ENCODE measurements around the gene NEGR1. TPM values are rescaled to one million over a fixed set of nuclear protein-coding genes. Genes with fewer than 3 reads are reported as not detected.

The NEGR1 gene
- total RNA-seq, 1 donor from 2014 or later = 0.58 TPM

DNA sequence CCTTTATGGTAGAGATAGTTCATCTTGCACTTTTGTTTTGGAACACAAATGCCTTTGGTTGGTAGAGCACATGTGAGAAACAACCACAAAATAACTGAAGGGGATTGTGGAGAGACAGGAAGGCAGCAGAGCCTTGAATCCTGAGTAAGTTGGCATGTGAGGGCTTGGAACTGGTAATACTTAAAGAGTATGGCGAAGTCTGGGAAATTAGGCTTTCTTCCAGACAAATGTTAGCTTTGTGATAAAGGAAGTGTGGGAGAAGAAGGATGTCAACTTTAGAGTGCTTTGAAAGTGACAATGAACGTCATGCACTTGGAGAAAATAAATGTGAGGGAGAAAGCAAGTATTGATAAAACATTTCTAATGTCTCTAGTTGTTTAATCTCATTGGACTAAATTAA, 725.2 kb downstream of the NEGR1 start:
- H3K9me3 Mint-ChIP-seq = no peaks in the 10 kb centered on the region
- no peak overlapping the region for H3K4me3 Mint-ChIP-seq
- H3K4me1 Mint-ChIP-seq = no peaks in the 10 kb centered on the region
- no peaks in the 10 kb centered on the region for H3K27me3 Mint-ChIP-seq (ENCODE audit: low read depth)
- DNase-seq (ENCODE audit: low read depth, low spot score) = no peak
- no peaks in the 10 kb centered on the region for H3K36me3 Mint-ChIP-seq (ENCODE audit: low read depth)
- TF ChIP-seq, protein P1, sequence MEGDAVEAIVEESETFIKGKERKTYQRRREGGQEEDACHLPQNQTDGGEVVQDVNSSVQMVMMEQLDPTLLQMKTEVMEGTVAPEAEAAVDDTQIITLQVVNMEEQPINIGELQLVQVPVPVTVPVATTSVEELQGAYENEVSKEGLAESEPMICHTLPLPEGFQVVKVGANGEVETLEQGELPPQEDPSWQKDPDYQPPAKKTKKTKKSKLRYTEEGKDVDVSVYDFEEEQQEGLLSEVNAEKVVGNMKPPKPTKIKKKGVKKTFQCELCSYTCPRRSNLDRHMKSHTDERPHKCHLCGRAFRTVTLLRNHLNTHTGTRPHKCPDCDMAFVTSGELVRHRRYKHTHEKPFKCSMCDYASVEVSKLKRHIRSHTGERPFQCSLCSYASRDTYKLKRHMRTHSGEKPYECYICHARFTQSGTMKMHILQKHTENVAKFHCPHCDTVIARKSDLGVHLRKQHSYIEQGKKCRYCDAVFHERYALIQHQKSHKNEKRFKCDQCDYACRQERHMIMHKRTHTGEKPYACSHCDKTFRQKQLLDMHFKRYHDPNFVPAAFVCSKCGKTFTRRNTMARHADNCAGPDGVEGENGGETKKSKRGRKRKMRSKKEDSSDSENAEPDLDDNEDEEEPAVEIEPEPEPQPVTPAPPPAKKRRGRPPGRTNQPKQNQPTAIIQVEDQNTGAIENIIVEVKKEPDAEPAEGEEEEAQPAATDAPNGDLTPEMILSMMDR (conservative IDR thresholded peaks at IDR 0.05) = no peak
- no peak overlapping the region for H3K27ac Mint-ChIP-seq (ENCODE audit: unreplicated experiment)

DNA sequence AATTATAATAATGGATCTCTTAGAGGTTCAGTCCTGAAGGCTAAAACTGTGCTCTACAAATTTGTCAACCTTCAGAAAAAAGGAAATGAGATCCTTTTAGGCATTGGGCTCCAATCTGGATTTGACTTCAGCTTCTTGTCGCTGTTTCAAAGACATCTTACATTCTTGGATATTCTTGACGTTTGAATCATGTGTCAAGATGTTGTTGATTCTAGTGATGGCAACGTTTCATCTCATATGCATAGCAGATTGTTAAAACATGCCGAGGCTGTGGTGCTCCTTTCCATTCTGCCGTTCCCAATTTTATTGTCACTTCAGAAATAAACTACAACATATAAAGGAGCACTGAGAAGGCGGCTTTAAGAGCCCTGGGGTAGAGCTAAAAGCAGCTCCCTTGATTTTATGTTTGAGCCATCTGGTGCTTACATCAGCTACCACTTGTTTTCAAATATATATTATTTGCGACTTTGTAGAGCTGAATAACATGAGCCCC, 733.9 kb downstream of the NEGR1 start:
- no peak for DNase-seq (ENCODE audit: low read depth, low spot score)
- TF ChIP-seq, protein P1 (conservative IDR thresholded peaks at IDR 0.05) = no peak
- H3K27ac Mint-ChIP-seq (ENCODE audit: unreplicated experiment) = no peak overlapping the region
- H3K9me3 Mint-ChIP-seq = no peaks in the 10 kb centered on the region
- no peak overlapping the region for H3K4me3 Mint-ChIP-seq
- H3K36me3 Mint-ChIP-seq (ENCODE audit: low read depth) = no peaks in the 10 kb centered on the region
- H3K27me3 Mint-ChIP-seq (ENCODE audit: low read depth) = no peaks in the 10 kb centered on the region
- H3K4me1 Mint-ChIP-seq = no peaks in the 10 kb centered on the region

DNA sequence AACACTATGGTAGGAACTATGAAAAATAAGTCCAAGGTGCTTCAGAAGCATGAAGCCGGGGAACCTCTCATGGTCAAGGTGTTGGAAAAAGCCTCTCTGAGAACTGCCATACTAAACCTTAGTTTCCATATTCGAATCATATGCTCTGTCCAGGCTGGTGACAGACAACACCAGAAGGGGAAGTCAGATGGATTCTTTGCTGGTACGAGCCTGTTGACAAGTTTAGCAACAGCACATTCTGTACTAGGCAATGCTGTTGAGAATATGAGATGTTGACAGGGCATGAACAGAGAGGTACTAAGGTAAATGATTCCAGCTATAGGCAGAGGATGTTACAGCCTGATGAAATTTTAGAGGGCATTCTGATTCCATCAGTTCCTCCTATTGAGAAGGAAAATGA, 740.2 kb downstream of the NEGR1 start:
- DNase-seq (ENCODE audit: low read depth, low spot score) = no peak
- H3K4me3 Mint-ChIP-seq = no peak overlapping the region

DNA sequence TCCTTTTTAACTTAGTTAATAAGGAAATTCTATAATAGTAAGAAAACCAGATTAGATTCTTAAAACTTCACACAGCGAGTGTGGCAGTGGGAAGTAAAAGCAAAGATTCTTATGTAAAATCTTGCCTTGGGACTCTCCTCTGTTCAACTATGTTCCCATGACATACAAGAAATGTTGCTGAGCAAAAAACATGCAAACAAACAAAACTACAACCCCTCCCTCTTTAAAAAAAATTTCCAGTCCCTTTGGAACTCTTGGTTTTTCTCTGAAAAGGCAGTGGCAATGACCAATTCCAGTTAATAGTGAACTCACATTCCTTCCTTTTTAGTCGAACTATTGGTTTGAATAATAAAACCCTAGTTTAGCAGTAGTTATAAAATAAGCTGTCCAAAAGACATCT, 748.4 kb downstream of the NEGR1 start:
- H3K36me3 Mint-ChIP-seq (ENCODE audit: low read depth) = no peaks in the 10 kb centered on the region
- TF ChIP-seq, protein P1 (conservative IDR thresholded peaks at IDR 0.05) = no peak
- H3K27me3 Mint-ChIP-seq (ENCODE audit: low read depth) = no peaks in the 10 kb centered on the region
- no peaks in the 10 kb centered on the region for H3K9me3 Mint-ChIP-seq
- H3K4me1 Mint-ChIP-seq = no peaks in the 10 kb centered on the region
- DNase-seq (ENCODE audit: low read depth, low spot score) = no peak
- H3K4me3 Mint-ChIP-seq = no peak overlapping the region
- no peak overlapping the region for H3K27ac Mint-ChIP-seq (ENCODE audit: unreplicated experiment)

More for the DNA sequence above, 740.2 kb downstream of the NEGR1 start:
- Mint-ChIP-seq H3K9me3 (no peaks in the 10 kb centered on the region), H3K4me1 (no peaks in the 10 kb centered on the region), H3K27ac (ENCODE audit: unreplicated experiment) (no peak overlapping the region), H3K36me3 (ENCODE audit: low read depth) (no peaks in the 10 kb centered on the region), H3K27me3 (ENCODE audit: low read depth) (no peaks in the 10 kb centered on the region)
- TF ChIP-seq, protein P1 (conservative IDR thresholded peaks at IDR 0.05) = no peak

DNA sequence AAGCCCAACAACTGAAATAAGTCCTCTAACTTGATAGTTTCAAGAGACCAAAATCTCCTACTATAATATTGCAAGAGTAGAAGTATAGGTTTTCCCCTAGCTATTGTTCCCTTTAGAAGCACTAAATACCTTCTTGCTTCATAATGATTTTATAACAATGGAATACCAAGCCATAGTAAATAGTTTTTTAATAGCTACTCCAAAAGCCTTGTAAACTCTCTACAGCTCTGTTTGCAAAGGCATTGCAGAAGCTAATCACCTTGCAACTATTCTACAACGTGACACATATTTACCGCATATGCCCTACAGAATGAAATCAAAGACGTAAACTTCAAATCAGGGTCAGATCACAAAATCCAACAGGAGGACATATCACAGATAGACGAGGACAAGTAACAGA, 750.0 kb downstream of the NEGR1 start:
- TF ChIP-seq, protein P1 (conservative IDR thresholded peaks at IDR 0.05) = no peak
- H3K36me3 Mint-ChIP-seq (ENCODE audit: low read depth) = no peaks in the 10 kb centered on the region
- H3K9me3 Mint-ChIP-seq = no peaks in the 10 kb centered on the region
- no peak overlapping the region for H3K4me3 Mint-ChIP-seq
- H3K4me1 Mint-ChIP-seq = no peaks in the 10 kb centered on the region
- no peaks in the 10 kb centered on the region for H3K27me3 Mint-ChIP-seq (ENCODE audit: low read depth)
- no peak overlapping the region for H3K27ac Mint-ChIP-seq (ENCODE audit: unreplicated experiment)
- DNase-seq (ENCODE audit: low read depth, low spot score) = no peak

DNA sequence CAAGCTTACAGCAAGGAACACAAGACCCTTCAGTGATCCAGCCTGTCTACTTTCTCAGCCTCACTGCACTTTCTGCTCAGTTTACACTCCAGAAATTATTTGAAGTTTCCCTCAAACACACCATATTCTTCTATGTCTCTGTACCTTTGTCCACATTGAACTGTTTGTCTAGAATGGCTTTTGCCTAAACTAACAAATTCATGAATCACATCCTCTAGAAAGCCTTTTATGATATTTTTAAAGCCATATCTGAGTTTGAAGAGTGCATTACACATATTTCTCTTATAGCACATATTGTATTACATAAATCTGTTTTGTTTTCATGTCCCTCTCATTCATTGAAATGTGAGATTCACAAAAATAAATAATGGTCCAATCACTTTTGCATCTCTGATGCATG, 755.5 kb downstream of the NEGR1 start:
- Mint-ChIP-seq H3K27me3 (ENCODE audit: low read depth) (peaks cover 11% of the 10 kb centered on the region), H3K4me3 (no peak overlapping the region), H3K36me3 (ENCODE audit: low read depth) (no peaks in the 10 kb centered on the region), H3K27ac (ENCODE audit: unreplicated experiment) (no peak overlapping the region), H3K9me3 (no peaks in the 10 kb centered on the region), H3K4me1 (no peaks in the 10 kb centered on the region)
- TF ChIP-seq, protein P1 (conservative IDR thresholded peaks at IDR 0.05) = no peak
- no peak for DNase-seq (ENCODE audit: low read depth, low spot score)
